Body of pancreas (tissue), 4 donors: ENCODE data around the gene MAST4.

Experiments used
- CTCF ChIP-seq, 7 experiments: fragments of 450-650 bp in 4 of 7; fragments of 200-600 bp in 3 of 7; sonication (generic) in 3 of 7; IDR thresholded peaks; one replicate each; pipeline ENCODE4 v1.5.1; 2016 to 2019; ENCODE audit warnings: antibody characterized with exemption in 7 of 7
- POLR2A ChIP-seq, 3 donors: fragments of 450-650 bp; IDR thresholded peaks; one replicate each; pipeline ENCODE4 v1.6.1; 2016; ENCODE audit warnings: antibody characterized with exemption in 3 of 3, mild to moderate bottlenecking in 2 of 3

GRCh38 chr5:66854416-66854815 lies 258.2 kb downstream of the MAST4 start:
- TF ChIP-seq CTCF (IDR thresholded peaks at IDR 0.05) (no peak), POLR2A (IDR thresholded peaks at IDR 0.05) (no peak)
